ENCODE results near the gene ACTL6B.

The ACTL6B gene

DNA sequence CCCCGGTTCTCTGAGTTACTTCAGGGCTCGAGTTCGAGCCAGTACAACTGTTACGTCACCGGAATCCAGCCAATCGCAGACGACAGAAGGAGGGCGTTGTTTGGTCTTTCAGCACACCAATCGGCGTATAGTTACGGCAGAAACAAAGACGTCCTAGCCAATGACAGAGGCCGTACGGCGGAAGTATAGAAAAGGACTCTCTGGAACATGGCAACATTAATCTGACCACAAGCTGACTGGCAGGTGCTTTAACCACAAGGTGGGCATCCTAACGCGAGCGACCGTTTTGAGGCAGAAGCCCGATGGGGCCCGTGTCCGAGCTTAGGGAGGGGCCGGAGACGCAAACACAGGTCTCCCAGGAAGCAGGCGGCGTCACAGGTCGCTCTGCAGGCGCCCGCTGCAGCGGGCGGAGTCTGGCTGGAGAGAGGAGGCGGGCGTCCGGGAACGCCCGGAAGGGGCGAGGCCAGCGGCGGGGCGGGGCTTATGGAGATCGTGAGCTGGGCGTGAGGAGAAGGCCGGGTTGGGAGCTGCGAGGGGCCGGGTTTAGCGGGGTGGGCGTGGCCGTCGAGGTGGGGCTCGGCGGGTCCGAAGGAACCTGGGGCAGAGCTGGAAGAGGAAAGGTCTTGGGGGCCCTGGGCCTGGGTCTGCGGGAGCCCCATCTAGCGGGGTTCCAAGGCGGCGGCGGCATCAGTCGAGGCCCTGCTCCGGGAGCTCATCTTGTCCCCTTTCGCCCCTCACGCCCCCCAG, 44.1 kb downstream of the ACTL6B start, which contains the start of gene MOSPD3:
Gene MOSPD3 (plus strand): TSS at position 558 of the 747 bp plus-strand sequence. CDS start 252 bp downstream, outside the sequence.
- H3K4me3 ChIP-seq (ENCODE audit: insufficient read depth in 1 of 2, low read depth in 1 of 2, low read length in 2 of 2) = peak within 1 kb of the TSS; percentile 72 to 84
- H4K91ac ChIP-seq (ENCODE audit: low read length) = peak within 1 kb of the TSS; percentile 87
- H2BK15ac ChIP-seq (ENCODE audit: low read depth, poor library complexity, severe bottlenecking) = peak within 1 kb of the TSS; percentile 77
- H4K8ac ChIP-seq (ENCODE audit: low read length) = peak within 1 kb of the TSS; percentile 90
- peak within 1 kb of the TSS in 1 of 2 experiments; percentile 40 for H3K4ac ChIP-seq (ENCODE audit: low read depth in 1 of 2, low read length in 2 of 2)
- H3K4me2 ChIP-seq (ENCODE audit: low read length, poor library complexity, severe bottlenecking) = peak within 1 kb of the TSS; percentile 93
- peak within 1 kb of the TSS in 1 of 2 experiments; percentile 61 for H3K14ac ChIP-seq (ENCODE audit: low read length in 2 of 2)
- peak within 1 kb of the TSS; percentile 81 to 97 for H3K18ac ChIP-seq (ENCODE audit: low read depth in 1 of 2, low read length in 2 of 2)
- under 1% methylated on average over 44 of the region's 61 CpGs for WGBS
- H3K36me3 ChIP-seq (ENCODE audit: control insufficient read depth in 1 of 2, insufficient read depth in 2 of 2, low read depth in 1 of 2, low read length in 2 of 2) = peaks cover 9 to 18% of the 10 kb centered on the region in 2 experiments
- no peaks in the 10 kb centered on the region for H3K27me3 ChIP-seq (ENCODE audit: control insufficient read depth in 1 of 2, insufficient read depth in 1 of 2, low read length in 2 of 2)
- H3K23ac ChIP-seq (ENCODE audit: low read length in 2 of 2) = no peak within 1 kb of the TSS
- DNase-seq = peak; percentile 100
- H2BK12ac ChIP-seq (ENCODE audit: low read length in 2 of 2) = peak within 1 kb of the TSS; percentile 40 to 67
- peak within 1 kb of the TSS; percentile 66 for H2AFZ ChIP-seq (ENCODE audit: low read depth, low read length)
- H3K27ac ChIP-seq (ENCODE audit: low read length, poor library complexity, severe bottlenecking) = peak within 1 kb of the TSS; percentile 82
- H2AK5ac ChIP-seq (ENCODE audit: low read length, severe bottlenecking) = no peak within 1 kb of the TSS
- no peaks in the 10 kb centered on the region for H3K9me3 ChIP-seq (ENCODE audit: control insufficient read depth, low read length)
- H3K79me1 ChIP-seq (replicated peaks; ENCODE audit: low read length, poor library complexity, severe bottlenecking) = peaks cover 15% of the 10 kb centered on the region
- H2BK120ac ChIP-seq (ENCODE audit: low read depth, low read length) = peak within 1 kb of the TSS; percentile 64
- peak within 1 kb of the TSS; percentile 90 for H3K9ac ChIP-seq (ENCODE audit: low read length)
- peaks cover 15% of the 10 kb centered on the region for H3K4me1 ChIP-seq (ENCODE audit: control insufficient read depth, insufficient read depth, low read depth, low read length)
- H2BK5ac ChIP-seq (ENCODE audit: low read depth, low read length, poor library complexity, severe bottlenecking) = peak within 1 kb of the TSS; percentile 71

DNA sequence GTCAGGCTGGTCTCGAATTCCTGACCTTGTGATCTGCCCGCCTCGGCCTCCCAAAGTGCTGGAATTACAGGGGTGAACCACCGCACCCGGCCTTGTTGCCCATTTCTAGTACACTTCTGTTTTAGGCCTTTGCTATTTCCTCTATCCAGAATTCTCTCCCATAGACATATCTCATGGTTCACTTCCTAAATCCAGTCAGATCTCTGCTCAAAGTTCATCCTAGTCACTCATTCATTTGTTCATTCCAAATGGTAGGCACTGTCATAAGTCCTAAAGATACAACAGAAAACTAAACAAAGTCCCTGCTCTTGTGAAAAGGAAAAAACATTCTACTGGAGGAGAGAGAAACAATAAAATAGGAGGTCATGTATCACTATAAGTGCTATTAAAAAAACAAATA, 46.3 kb downstream of the ACTL6B start:
- Histone ChIP-seq H3K23ac (ENCODE audit: low read length in 2 of 2) (no peak overlapping the region), H2BK120ac (ENCODE audit: low read depth, low read length) (no peak overlapping the region), H3K18ac (ENCODE audit: low read depth in 1 of 2, low read length in 2 of 2) (no peak overlapping the region), H3K4ac (ENCODE audit: low read depth in 1 of 2, low read length in 2 of 2) (no peak overlapping the region), H3K36me3 (ENCODE audit: control insufficient read depth in 1 of 2, insufficient read depth in 2 of 2, low read depth in 1 of 2, low read length in 2 of 2) (peaks cover 4 to 37% of the 10 kb centered on the region in 2 experiments), H2BK12ac (ENCODE audit: low read length in 2 of 2) (no peak overlapping the region), H3K27ac (ENCODE audit: low read length, poor library complexity, severe bottlenecking) (no peak overlapping the region), H4K91ac (ENCODE audit: low read length) (no peak overlapping the region), H3K27me3 (ENCODE audit: control insufficient read depth in 1 of 2, insufficient read depth in 1 of 2, low read length in 2 of 2) (no peaks in the 10 kb centered on the region), H3K4me3 (ENCODE audit: insufficient read depth in 1 of 2, low read depth in 1 of 2, low read length in 2 of 2) (no peak overlapping the region), H2BK5ac (ENCODE audit: low read depth, low read length, poor library complexity, severe bottlenecking) (no peak overlapping the region), H3K9ac (ENCODE audit: low read length) (no peak overlapping the region), H2AFZ (ENCODE audit: low read depth, low read length) (no peak overlapping the region), H2AK5ac (ENCODE audit: low read length, severe bottlenecking) (no peak overlapping the region), H3K9me3 (ENCODE audit: control insufficient read depth, low read length) (no peaks in the 10 kb centered on the region), H4K8ac (ENCODE audit: low read length) (no peak overlapping the region), H2BK15ac (ENCODE audit: low read depth, poor library complexity, severe bottlenecking) (no peak overlapping the region), H3K4me1 (ENCODE audit: control insufficient read depth, insufficient read depth, low read depth, low read length) (peaks cover 23% of the 10 kb centered on the region), H3K14ac (ENCODE audit: low read length in 2 of 2) (no peak overlapping the region), H3K4me2 (ENCODE audit: low read length, poor library complexity, severe bottlenecking) (no peak overlapping the region), H3K79me1 (replicated peaks; ENCODE audit: low read length, poor library complexity, severe bottlenecking) (peaks cover 15% of the 10 kb centered on the region)
- no peak for DNase-seq
- 95% methylated on average over 5 of the region's 5 CpGs for WGBS

- Histone ChIP-seq H2BK12ac (ENCODE audit: low read length in 2 of 2) (no peak overlapping the region), H2AK5ac (ENCODE audit: low read length, severe bottlenecking) (no peak overlapping the region), H2BK120ac (ENCODE audit: low read depth, low read length) (no peak overlapping the region), H2BK15ac (ENCODE audit: low read depth, poor library complexity, severe bottlenecking) (no peak overlapping the region), H4K8ac (ENCODE audit: low read length) (peak overlapping the region; percentile 58), H3K4me3 (ENCODE audit: insufficient read depth in 1 of 2, low read depth in 1 of 2, low read length in 2 of 2) (no peak overlapping the region), H2BK5ac (ENCODE audit: low read depth, low read length, poor library complexity, severe bottlenecking) (no peak overlapping the region), H3K27ac (ENCODE audit: low read length, poor library complexity, severe bottlenecking) (no peak overlapping the region), H4K91ac (ENCODE audit: low read length) (peak overlapping the region; percentile 20), H3K4me1 (ENCODE audit: control insufficient read depth, insufficient read depth, low read depth, low read length) (peaks cover 32% of the 10 kb centered on the region), H3K4me2 (ENCODE audit: low read length, poor library complexity, severe bottlenecking) (no peak overlapping the region), H3K9ac (ENCODE audit: low read length) (peak overlapping the region; percentile 22), H2AFZ (ENCODE audit: low read depth, low read length) (no peak overlapping the region), H3K14ac (ENCODE audit: low read length in 2 of 2) (no peak overlapping the region), H3K18ac (ENCODE audit: low read depth in 1 of 2, low read length in 2 of 2) (no peak overlapping the region), H3K36me3 (ENCODE audit: control insufficient read depth in 1 of 2, insufficient read depth in 2 of 2, low read depth in 1 of 2, low read length in 2 of 2) (peaks cover 0 to 35% of the 10 kb centered on the region in 2 experiments), H3K27me3 (ENCODE audit: control insufficient read depth in 1 of 2, insufficient read depth in 1 of 2, low read length in 2 of 2) (no peaks in the 10 kb centered on the region), H3K4ac (ENCODE audit: low read depth in 1 of 2, low read length in 2 of 2) (no peak overlapping the region), H3K23ac (ENCODE audit: low read length in 2 of 2) (no peak overlapping the region), H3K9me3 (ENCODE audit: control insufficient read depth, low read length) (no peaks in the 10 kb centered on the region), H3K79me1 (replicated peaks; ENCODE audit: low read length, poor library complexity, severe bottlenecking) (no peaks in the 10 kb centered on the region)
- WGBS = 92% methylated on average over 8 of the region's 8 CpGs
- no peak for DNase-seq
Observed at GRCh38 chr7:100607111-100607510, 49.1 kb downstream of the ACTL6B start.

GRCh38 chr7:100606313-100606712, 49.9 kb downstream of the ACTL6B start:
- no peak overlapping the region for H2AK5ac ChIP-seq (ENCODE audit: low read length, severe bottlenecking)
- H3K9ac ChIP-seq (ENCODE audit: low read length) = no peak overlapping the region
- no peak overlapping the region for H4K8ac ChIP-seq (ENCODE audit: low read length)
- peaks cover 0 to 35% of the 10 kb centered on the region in 2 experiments for H3K36me3 ChIP-seq (ENCODE audit: control insufficient read depth in 1 of 2, insufficient read depth in 2 of 2, low read depth in 1 of 2, low read length in 2 of 2)
- H3K4me2 ChIP-seq (ENCODE audit: low read length, poor library complexity, severe bottlenecking) = no peak overlapping the region
- 93% methylated on average over 12 of the region's 12 CpGs for WGBS
- no peak overlapping the region for H2BK15ac ChIP-seq (ENCODE audit: low read depth, poor library complexity, severe bottlenecking)
- no peaks in the 10 kb centered on the region for H3K79me1 ChIP-seq (replicated peaks; ENCODE audit: low read length, poor library complexity, severe bottlenecking)
- no peaks in the 10 kb centered on the region for H3K9me3 ChIP-seq (ENCODE audit: control insufficient read depth, low read length)
- H2BK120ac ChIP-seq (ENCODE audit: low read depth, low read length) = no peak overlapping the region
- DNase-seq = no peak
- peaks cover 37% of the 10 kb centered on the region for H3K4me1 ChIP-seq (ENCODE audit: control insufficient read depth, insufficient read depth, low read depth, low read length)
- H3K14ac ChIP-seq (ENCODE audit: low read length in 2 of 2) = no peak overlapping the region
- no peak overlapping the region for H2BK12ac ChIP-seq (ENCODE audit: low read length in 2 of 2)
- H3K18ac ChIP-seq (ENCODE audit: low read depth in 1 of 2, low read length in 2 of 2) = no peak overlapping the region
- H3K27me3 ChIP-seq (ENCODE audit: control insufficient read depth in 1 of 2, insufficient read depth in 1 of 2, low read length in 2 of 2) = no peaks in the 10 kb centered on the region
- no peak overlapping the region for H2AFZ ChIP-seq (ENCODE audit: low read depth, low read length)
- no peak overlapping the region for H3K27ac ChIP-seq (ENCODE audit: low read length, poor library complexity, severe bottlenecking)
- no peak overlapping the region for H3K4ac ChIP-seq (ENCODE audit: low read depth in 1 of 2, low read length in 2 of 2)
- H2BK5ac ChIP-seq (ENCODE audit: low read depth, low read length, poor library complexity, severe bottlenecking) = no peak overlapping the region
- no peak overlapping the region for H4K91ac ChIP-seq (ENCODE audit: low read length)
- no peak overlapping the region for H3K4me3 ChIP-seq (ENCODE audit: insufficient read depth in 1 of 2, low read depth in 1 of 2, low read length in 2 of 2)
- no peak overlapping the region for H3K23ac ChIP-seq (ENCODE audit: low read length in 2 of 2)
